ENCODE data around the gene EXOC2.

The EXOC2 gene

GRCh38 chr6:636488-636887 is 56.5 kb downstream of the EXOC2 start:
- H3K36me3 ChIP-seq (ENCODE audit: control insufficient read depth, insufficient read depth, low read length), result no peaks in the 10 kb centered on the region
- TF ChIP-seq CTCF (IDR thresholded peaks at IDR 0.05), result no peak
- H3K79me2 ChIP-seq, result peaks cover 7% of the 10 kb centered on the region
- no peak overlapping the region for H3K9ac ChIP-seq
- no peak overlapping the region for H3K4me3 ChIP-seq (ENCODE audit: low read depth, low read length)
- no peaks in the 10 kb centered on the region for H3K9me3 ChIP-seq (ENCODE audit: control insufficient read depth, low read length)
- H3K4me1 ChIP-seq, result no peaks in the 10 kb centered on the region
- H3K27ac ChIP-seq, result no peak overlapping the region
- no peak overlapping the region for H2AFZ ChIP-seq
- H3K27me3 ChIP-seq (ENCODE audit: control insufficient read depth, insufficient read depth, low read length), result no peaks in the 10 kb centered on the region
- H3K4me2 ChIP-seq (ENCODE audit: low read length), result no peak overlapping the region

- Histone ChIP-seq H3K27ac (no peak overlapping the region), H3K79me2 (peaks cover 3% of the 10 kb centered on the region), H3K4me1 (no peaks in the 10 kb centered on the region), H3K36me3 (ENCODE audit: control insufficient read depth, insufficient read depth, low read length) (no peaks in the 10 kb centered on the region), H3K4me2 (ENCODE audit: low read length) (no peak overlapping the region), H3K4me3 (ENCODE audit: low read depth, low read length) (no peak overlapping the region), H3K27me3 (ENCODE audit: control insufficient read depth, insufficient read depth, low read length) (no peaks in the 10 kb centered on the region), H2AFZ (no peak overlapping the region), H3K9me3 (ENCODE audit: control insufficient read depth, low read length) (no peaks in the 10 kb centered on the region), H3K9ac (no peak overlapping the region)
- no peak for TF ChIP-seq CTCF (IDR thresholded peaks at IDR 0.05)
Measured at GRCh38 chr6:635233-635632, 57.7 kb downstream of the EXOC2 start.

- H3K27me3 ChIP-seq (ENCODE audit: control insufficient read depth, insufficient read depth, low read length), result no peaks in the 10 kb centered on the region
- H3K4me3 ChIP-seq (ENCODE audit: low read depth, low read length), result no peak overlapping the region
- no peaks in the 10 kb centered on the region for H3K9me3 ChIP-seq (ENCODE audit: control insufficient read depth, low read length)
- H3K27ac ChIP-seq, result no peak overlapping the region
- H3K36me3 ChIP-seq (ENCODE audit: control insufficient read depth, insufficient read depth, low read length), result no peaks in the 10 kb centered on the region
- no peak overlapping the region for H3K4me2 ChIP-seq (ENCODE audit: low read length)
- H3K9ac ChIP-seq, result no peak overlapping the region
- TF ChIP-seq CTCF (IDR thresholded peaks at IDR 0.05), result no peak
- H3K4me1 ChIP-seq, result no peaks in the 10 kb centered on the region
- no peak overlapping the region for H2AFZ ChIP-seq
- no peaks in the 10 kb centered on the region for H3K79me2 ChIP-seq
Measured at GRCh38 chr6:633611-634010, 59.3 kb downstream of the EXOC2 start.

GRCh38 chr6:628766-629165 is 64.2 kb downstream of the EXOC2 start:
- Histone ChIP-seq H3K9ac (no peak overlapping the region), H3K4me1 (peaks cover 3% of the 10 kb centered on the region), H3K27ac (no peak overlapping the region), H3K36me3 (ENCODE audit: control insufficient read depth, insufficient read depth, low read length) (no peaks in the 10 kb centered on the region), H3K4me3 (ENCODE audit: low read depth, low read length) (no peak overlapping the region), H3K9me3 (ENCODE audit: control insufficient read depth, low read length) (no peaks in the 10 kb centered on the region), H3K79me2 (no peaks in the 10 kb centered on the region), H3K27me3 (ENCODE audit: control insufficient read depth, insufficient read depth, low read length) (no peaks in the 10 kb centered on the region), H2AFZ (no peak overlapping the region), H3K4me2 (ENCODE audit: low read length) (no peak overlapping the region)
- TF ChIP-seq CTCF (IDR thresholded peaks at IDR 0.05), result no peak

- H3K9ac ChIP-seq, result no peak overlapping the region
- no peak overlapping the region for H3K4me2 ChIP-seq (ENCODE audit: low read length)
- no peak for TF ChIP-seq CTCF (IDR thresholded peaks at IDR 0.05)
- no peaks in the 10 kb centered on the region for H3K79me2 ChIP-seq
- H3K27me3 ChIP-seq (ENCODE audit: control insufficient read depth, insufficient read depth, low read length), result no peaks in the 10 kb centered on the region
- H3K9me3 ChIP-seq (ENCODE audit: control insufficient read depth, low read length), result no peaks in the 10 kb centered on the region
- H3K36me3 ChIP-seq (ENCODE audit: control insufficient read depth, insufficient read depth, low read length), result no peaks in the 10 kb centered on the region
- peaks cover 3% of the 10 kb centered on the region for H3K4me1 ChIP-seq
- H3K27ac ChIP-seq, result no peak overlapping the region
- H3K4me3 ChIP-seq (ENCODE audit: low read depth, low read length), result no peak overlapping the region
- no peak overlapping the region for H2AFZ ChIP-seq
Measured at GRCh38 chr6:626236-626635, 66.7 kb downstream of the EXOC2 start.

All from parathyroid adenoma (tissue), 2 donors.